A549 (cell line): ENCODE measurements around the gene ZSCAN5A. TPM values are rescaled to one million over a fixed set of nuclear protein-coding genes. Genes with fewer than 3 reads are reported as not detected.
"Not testable (repeated sequence)": the region's sequence is repeated elsewhere in the genome, so short reads cannot be mapped to it uniquely, and the experiment has no call there.

Experiments used
- ATAC-seq, 2 experiments: fragments of 200-7000 bp in 1 of 2; fragments of >200 bp in 1 of 2; cut with Nextera tagmentation in 1 of 2; cut with Tn5 transposase in 1 of 2; 3 replicates each; pipeline versions ENCODE4 v1.8.0 to v1.9.1; 2018 to 2020; ENCODE audit warnings: mild to moderate bottlenecking in 1 of 2, moderate library complexity in 1 of 2
- CTCF ChIA-PET: fragments of 300-600 bp; sonication (Branson Sonifier 250); formaldehyde crosslinking; extraction: SDS; loops from one replicate; lab custom pipeline; 2021; ENCODE audit warnings: antibody characterized with exemption, inconsistent platforms; lab: Yijun Ruan, JAX
- POLR2A ChIA-PET: fragments of 350-600 bp; formaldehyde crosslinking; extraction: SDS; loops from one replicate; lab custom pipeline; 2021; ENCODE audit warnings: antibody characterized with exemption, inconsistent platforms; lab: Yijun Ruan, JAX
- DNase-seq, 2 experiments: peaks; one replicate each; pipeline versions ENCODE4 v3.0.0 to v3.0.0-alpha.2; 2011 to 2016; ENCODE audit warnings: low read depth in 1 of 2, low spot score in 1 of 2
- FAIRE-seq: peaks from 2 replicates; lab custom pipeline; 2011; peaks lifted over from hg19 to GRCh38; lab: Jason Lieb, UNC
- H3K27ac ChIP-seq, 2 experiments: fragments of >200 bp; sonication (Bioruptor Twin); formaldehyde crosslinking; 3 replicates each; pipeline ENCODE4 v1.5.1; 2016 to 2017
- H3K4me1 ChIP-seq: fragments of >200 bp; sonication (Bioruptor Twin); formaldehyde crosslinking; 3 replicates; pipeline ENCODE4 v1.6.1; 2016
- H3K4me2 ChIP-seq: fragments of >200 bp; sonication (Bioruptor Twin); formaldehyde crosslinking; 3 replicates; pipeline ENCODE4 v1.6.1; 2016
- H3K4me3 ChIP-seq: fragments of >200 bp; sonication (Bioruptor Twin); formaldehyde crosslinking; 3 replicates; pipeline ENCODE4 v1.5.1; 2016
- H3K9me3 ChIP-seq: fragments of >200 bp; sonication (Bioruptor Twin); formaldehyde crosslinking; 3 replicates; pipeline ENCODE4 v1.6.1; 2016
- BCL3 ChIP-seq: fragments of >200 bp; sonication (Bioruptor Twin); formaldehyde crosslinking; IDR thresholded peaks from 3 replicates; pipeline ENCODE4 v1.6.1; 2016
- CHD2 ChIP-seq: fragments of 150-350 bp; IDR thresholded peaks from 2 replicates; pipeline ENCODE4 v1.6.1; 2014; ENCODE audit warnings: low read length; ENCODE audit not compliant: partially characterized antibody
- EHMT2 ChIP-seq: fragments of 200-600 bp; sonication (generic); IDR thresholded peaks from 2 replicates; pipeline ENCODE4 v1.6.1; 2016; ENCODE audit warnings: antibody characterized with exemption, low read depth, mild to moderate bottlenecking, moderate library complexity
- ELK1 ChIP-seq: fragments of 150-350 bp; IDR thresholded peaks from 2 replicates; pipeline ENCODE4 v1.6.1; 2014; ENCODE audit warnings: low read depth, mild to moderate bottlenecking, low read length
- EP300 ChIP-seq, 2 experiments: fragments of >200 bp; sonication (Bioruptor Twin); formaldehyde crosslinking; IDR thresholded peaks; 2 replicates in 1 of 2; 3 replicates in 1 of 2; pipeline ENCODE4 v1.6.1; 2016 to 2017
- ESRRA ChIP-seq: fragments of 150-350 bp; IDR thresholded peaks from 2 replicates; pipeline ENCODE4 v1.6.1; 2014; ENCODE audit warnings: mild to moderate bottlenecking, low read length, borderline replicate concordance
- FOSB ChIP-seq: fragments of 250-450 bp; sonication (Bioruptor Pico); IDR thresholded peaks from 2 replicates; pipeline ENCODE4 v1.5.0; 2020; ENCODE audit warnings: mild to moderate bottlenecking, moderate library complexity
- FOSL2 ChIP-seq, 2 experiments: fragments of 450-650 bp in 1 of 2; fragments of >200 bp in 1 of 2; sonication (Bioruptor Twin) in 1 of 2; formaldehyde crosslinking; IDR thresholded peaks; 2 replicates each; pipeline versions ENCODE4 v1.5.0 to v1.6.1; 2016 to 2020; ENCODE audit warnings: mild to moderate bottlenecking in 1 of 2, moderate library complexity in 1 of 2
- HDAC2 ChIP-seq: fragments of 200-600 bp; sonication (generic); IDR thresholded peaks from 2 replicates; pipeline ENCODE4 v1.6.1; 2016
- HOXA7 ChIP-seq: fragments of 250-450 bp; sonication (Bioruptor Pico); IDR thresholded peaks from 2 replicates; pipeline ENCODE4 v1.5.0; 2020; ENCODE audit warnings: mild to moderate bottlenecking, moderate library complexity
- HOXB13 ChIP-seq: fragments of 250-450 bp; sonication (Bioruptor Pico); IDR thresholded peaks from 2 replicates; pipeline ENCODE4 v1.5.0; 2020; ENCODE audit warnings: low read depth, mild to moderate bottlenecking, moderate library complexity
- JUN ChIP-seq, 2 experiments: fragments of >200 bp; sonication (Bioruptor Twin); formaldehyde crosslinking; IDR thresholded peaks; 2 replicates in 1 of 2; 3 replicates in 1 of 2; pipeline ENCODE4 v1.6.1; 2016 to 2017
- JUNB ChIP-seq: fragments of >200 bp; sonication (Bioruptor Twin); formaldehyde crosslinking; IDR thresholded peaks from 2 replicates; pipeline ENCODE4 v1.6.1; 2016
- NR3C1 ChIP-seq: fragments of >200 bp; sonication (Bioruptor Twin); formaldehyde crosslinking; IDR thresholded peaks from 3 replicates; pipeline ENCODE4 v1.6.1; 2017
- RAD21 ChIP-seq, 2 experiments: fragments of >200 bp in 1 of 2; sonication (Bioruptor Twin) in 1 of 2; formaldehyde crosslinking in 1 of 2; IDR thresholded peaks in 1 of 2; conservative IDR thresholded peaks in 1 of 2; 2 replicates in 1 of 2; 3 replicates in 1 of 2; pipeline ENCODE4 v1.6.1; 2012 to 2018; ENCODE audit warnings: inconsistent platforms in 1 of 2
- RNF2 ChIP-seq: fragments of 200-600 bp; sonication (generic); IDR thresholded peaks from 2 replicates; pipeline ENCODE4 v1.6.1; 2016; ENCODE audit warnings: low read depth, mild to moderate bottlenecking, antibody characterized with exemption, moderate library complexity, borderline replicate concordance
- SMC3 ChIP-seq: fragments of >200 bp; sonication (Bioruptor Twin); formaldehyde crosslinking; IDR thresholded peaks from 3 replicates; pipeline ENCODE4 v1.6.1; 2018; ENCODE audit warnings: inconsistent platforms
- ZFP36 ChIP-seq: fragments of 450-650 bp; IDR thresholded peaks from 2 replicates; pipeline ENCODE4 v1.6.1; 2014; ENCODE audit warnings: borderline replicate concordance; ENCODE audit not compliant: partially characterized antibody
- ZNF302 ChIP-seq: fragments of 250-450 bp; sonication (Bioruptor Pico); IDR thresholded peaks from 2 replicates; pipeline ENCODE4 v1.9.0; 2021; ENCODE audit warnings: inconsistent platforms, mild to moderate bottlenecking, moderate library complexity
- ZSCAN20 ChIP-seq: fragments of 250-450 bp; sonication (Bioruptor Pico); IDR thresholded peaks from 2 replicates; pipeline ENCODE4 v1.8.0; 2022; ENCODE audit warnings: mild to moderate bottlenecking, moderate library complexity
- WGBS: methylation state at CpG from one replicate; pipeline ENCODE4 v1.1.6; 2017; ENCODE audit errors: missing lambda C conversion rate; 5-methylcytosine and 5-hydroxymethylcytosine counted together
- polyA plus RNA-seq, 4 experiments: library from polyadenylated mRNA; depleted of rRNA in 3 of 4; stranded (reverse); fragments of >200 nt; fragmentation: RNase III in 1 of 4; extraction: RNeasy Plus Mini Kit Qiagen cat#74134 plus additional on column Dnase treatment in 1 of 4; gene quantifications; 2 replicates in 3 of 4; 3 replicates in 1 of 4; pipeline ENCODE4 v1.2.3, GENCODE V29; 2011 to 2017
- TF ChIP-seq, protein P1 (sequence below): fragments of >200 bp; sonication (Bioruptor Twin); formaldehyde crosslinking; IDR thresholded peaks from 2 replicates; pipeline ENCODE4 v1.6.1; 2016

ZSCAN5A gene
- polyA plus RNA-seq, 2 of the 4 experiments (the other 2 are of a cell fraction), result 10.8 to 13.3 TPM

DNA sequence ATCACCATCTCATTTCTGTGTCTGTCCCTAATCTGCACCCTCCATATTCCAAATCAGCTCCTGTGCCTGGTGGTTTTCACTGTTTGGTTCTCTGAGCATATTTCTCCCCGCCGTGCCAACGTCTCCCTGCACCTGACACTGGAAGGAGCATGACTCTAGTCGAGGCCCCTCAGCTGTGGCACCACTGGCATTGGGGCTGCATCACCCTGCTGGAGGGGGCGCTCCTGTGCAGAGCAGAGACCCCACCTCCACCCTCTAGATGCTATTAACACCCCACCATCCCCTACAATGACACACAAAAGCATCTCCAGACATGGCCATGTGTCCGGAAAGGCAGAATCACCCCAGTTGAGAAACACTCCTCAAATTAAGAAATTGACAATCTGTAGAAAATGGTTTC is 91.7 kb downstream of the ZSCAN5A start:
- TF ChIP-seq RAD21 (conservative IDR thresholded peaks at IDR 0.05 in 1 of 2, IDR thresholded peaks at IDR 0.05 in 1 of 2), result no peak
- no peak for TF ChIP-seq ESRRA
- TF ChIP-seq JUN (IDR thresholded peaks at IDR 0.05), result no peak
- TF ChIP-seq ZFP36, result no peak
- no peak for TF ChIP-seq FOSB (CRISPR knock-in tag)
- TF ChIP-seq RNF2, result no peak
- TF ChIP-seq NR3C1, result no peak
- H3K9me3 ChIP-seq, result peaks cover 10% of the 10 kb centered on the region; the same call in 1 of the 3 replicates
- 61% methylated on average over 6 of the region's 6 CpGs for WGBS
- ATAC-seq (no peak), FAIRE-seq (no peak), DNase-seq (no peak)
- ChIA-PET POLR2A (no interaction called here), CTCF (no interaction called here)
- H3K4me1 ChIP-seq, result no peaks in the 10 kb centered on the region
- H3K27ac ChIP-seq, result no peak overlapping the region
- H3K4me2 ChIP-seq, result no peak overlapping the region
- H3K4me3 ChIP-seq, result no peak overlapping the region

DNA sequence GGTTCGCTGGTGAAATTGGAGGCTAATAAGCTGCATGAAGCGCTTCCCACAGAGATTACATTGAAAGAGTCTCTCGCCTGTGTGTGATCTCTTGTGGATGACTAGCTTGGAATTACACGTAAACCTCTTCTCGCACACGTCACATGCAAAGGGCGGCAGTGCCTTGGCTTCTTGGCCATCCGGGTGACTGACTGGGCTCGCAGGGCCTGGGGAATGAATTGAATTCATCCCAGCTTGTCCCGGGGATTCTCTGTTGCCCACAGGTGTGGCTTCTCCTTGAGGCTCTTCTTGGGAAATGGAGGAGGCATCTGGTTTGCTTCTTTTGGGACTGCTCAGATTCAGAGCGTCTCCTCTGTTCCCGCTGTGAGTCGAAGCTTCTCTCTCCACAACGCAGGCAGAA is 92.8 kb downstream of the ZSCAN5A start:
- CTCF ChIA-PET, result interaction anchor here (1.4 kb wide), 1 partner anchor 32 kb away, joined by 4 read pairs; no protein-coding TSS in a partner anchor

GRCh38 chr19:56221442-56221841 is 93.2 kb downstream of the ZSCAN5A start:
- H3K4me3 ChIP-seq, H3K27ac ChIP-seq, POLR2A ChIA-PET, H3K4me2 ChIP-seq, H3K4me1 ChIP-seq: not testable (repeated sequence)
- CTCF ChIA-PET, result interaction anchor here (1.4 kb wide), 1 partner anchor 32 kb away, joined by 4 read pairs; no protein-coding TSS in a partner anchor
- peak; percentile 28 for FAIRE-seq
- peak in 1 of 2 experiments; percentile 13 for DNase-seq
- ATAC-seq, result peak in 1 of 2 experiments; percentile 68; a peak in 3 of 6 replicates
- H3K9me3 ChIP-seq, result peaks cover 13% of the 10 kb centered on the region; the same call in 1 of the 3 replicates
- 74% methylated on average over 9 of the region's 9 CpGs for WGBS

More for the DNA sequence above, 92.8 kb downstream of the ZSCAN5A start:
- POLR2A ChIA-PET, result no interaction called here
- WGBS, result 74% methylated on average over 14 of the region's 14 CpGs
- TF ChIP-seq, protein P1, sequence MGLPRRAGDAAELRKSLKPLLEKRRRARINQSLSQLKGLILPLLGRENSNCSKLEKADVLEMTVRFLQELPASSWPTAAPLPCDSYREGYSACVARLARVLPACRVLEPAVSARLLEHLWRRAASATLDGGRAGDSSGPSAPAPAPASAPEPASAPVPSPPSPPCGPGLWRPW, result no peak
- TF ChIP-seq ZNF302 (CRISPR knock-in tag) (no peak), FOSL2 (IDR thresholded peaks at IDR 0.05) (no peak), FOSL2 (CRISPR knock-in tag; IDR thresholded peaks at IDR 0.05) (no peak), ELK1 (no peak), JUNB (no peak), SMC3 (no peak), ESRRA (no peak), FOSB (CRISPR knock-in tag) (no peak), EHMT2 (no peak), HDAC2 (no peak)
- peaks cover 10% of the 10 kb centered on the region; the same call in 1 of the 3 replicates for H3K9me3 ChIP-seq
- no peak overlapping the region for H3K4me3 ChIP-seq
- FAIRE-seq (no peak), DNase-seq (no peak), ATAC-seq (no peak)
- H3K27ac ChIP-seq, result no peak overlapping the region
- no peaks in the 10 kb centered on the region for H3K4me1 ChIP-seq
- no peak overlapping the region for H3K4me2 ChIP-seq

DNA sequence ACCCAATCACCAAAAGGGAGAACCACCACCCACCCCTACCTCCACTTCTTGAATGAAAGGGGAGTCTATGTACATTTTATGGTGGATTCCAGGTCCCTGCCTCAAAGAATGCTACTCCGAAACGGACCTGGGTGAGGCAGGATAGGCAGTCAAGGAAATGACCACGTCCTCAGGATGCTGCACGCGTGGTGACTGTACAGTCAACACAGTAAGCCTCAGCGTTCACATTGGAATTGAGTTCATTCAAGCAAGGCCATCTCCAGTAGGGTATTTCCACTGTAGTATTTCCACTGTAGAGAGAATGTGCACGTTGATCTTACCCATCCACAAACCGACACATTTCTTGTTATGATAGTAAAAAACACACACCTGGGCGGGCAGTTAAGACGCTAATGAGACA is 95.7 kb downstream of the ZSCAN5A start:
- TF ChIP-seq HOXA7 (CRISPR knock-in tag), result no peak
- TF ChIP-seq ZSCAN20 (CRISPR knock-in tag), result no peak
- TF ChIP-seq FOSL2 (IDR thresholded peaks at IDR 0.05), result no peak
- TF ChIP-seq FOSL2 (CRISPR knock-in tag; IDR thresholded peaks at IDR 0.05), result no peak
- TF ChIP-seq EHMT2, result no peak
- no peak for TF ChIP-seq CHD2
- TF ChIP-seq BCL3, result no peak
- TF ChIP-seq EP300 (IDR thresholded peaks at IDR 0.05), result no peak
- no peak for TF ChIP-seq HOXB13 (CRISPR knock-in tag)
- TF ChIP-seq, all 56 proteins: peak for 0
- WGBS, result 42% methylated on average over 10 of the region's 10 CpGs
- ChIA-PET POLR2A (no interaction called here), CTCF (interaction anchor here (1.0 kb wide), 1 partner anchor 34 kb away, joined by 7 read pairs; no protein-coding TSS in a partner anchor)
- Histone ChIP-seq H3K4me1 (no peaks in the 10 kb centered on the region), H3K27ac (no peak overlapping the region), H3K4me3 (no peak overlapping the region), H3K9me3 (peaks cover 11% of the 10 kb centered on the region; the same call in 1 of the 3 replicates), H3K4me2 (no peak overlapping the region)
- DNase-seq (no peak), FAIRE-seq (no peak), ATAC-seq (no peak)
